ENCODE data around the gene TPRN. TPM values are rescaled to one million over a fixed set of nuclear protein-coding genes. Genes with fewer than 3 reads are reported as not detected.

Gene TPRN
- total and polyA plus RNA-seq, 2 experiments from 2014 or later = 6.4 to 29.2 TPM

GRCh38 chr9:137245450-137246421, 45.2 kb upstream of the TPRN start:
- Mint-ChIP-seq H3K4me1 (peaks cover 29% of the 10 kb centered on the region), H3K9me3 (no peaks in the 10 kb centered on the region), H3K27me3 (ENCODE audit: insufficient read depth, low read depth, poor library complexity) (peaks cover 28% of the 10 kb centered on the region), H3K36me3 (ENCODE audit: low read depth) (peaks cover 28% of the 10 kb centered on the region), H3K27ac (no peak overlapping the region; the same call in 1 of the 2 replicates), H3K4me3 (no peak overlapping the region; the same call in 2 of the 3 replicates)
- H3K4me2 ChIP-seq = no peak overlapping the region
- H3K27me3 ChIP-seq (ENCODE audit: insufficient read depth) = no peaks in the 10 kb centered on the region
- ATAC-seq = no peak
- peaks cover 14% of the 10 kb centered on the region for H3K79me2 ChIP-seq (replicated peaks; ENCODE audit: insufficient read depth)
- no peak overlapping the region for H3K4me3 ChIP-seq
- H3K4me1 ChIP-seq (ENCODE audit: insufficient read depth) = peaks cover 15% of the 10 kb centered on the region; the same call in 1 of the 2 replicates
- H3K36me3 ChIP-seq (ENCODE audit: insufficient read depth) = no peaks in the 10 kb centered on the region
- 0 out of 2 replicates have a peak, but pooled peaks cover 26% of the 10 kb centered on the region for H3F3A ChIP-seq (replicated peaks; ENCODE audit: low read depth)
- no peak overlapping the region for H3K27ac ChIP-seq (ENCODE audit: low read depth)
- H2AFZ ChIP-seq = no peak overlapping the region
- H4K20me1 ChIP-seq (replicated peaks; ENCODE audit: insufficient read depth) = peaks cover 16% of the 10 kb centered on the region
- TF ChIP-seq JUNB (IDR thresholded peaks at IDR 0.05; ENCODE audit: unreplicated experiment) = no peak
- no peak for TF ChIP-seq NANOG (IDR thresholded peaks at IDR 0.05; ENCODE audit: borderline replicate concordance)
- no peak for TF ChIP-seq EZH2 (IDR thresholded peaks at IDR 0.05; ENCODE audit: low read depth, unreplicated experiment)
- no peak for TF ChIP-seq EZH2phosphoT487 (IDR thresholded peaks at IDR 0.05; ENCODE audit: unreplicated experiment)
- no peaks in the 10 kb centered on the region for H3K9me2 ChIP-seq (ENCODE audit: insufficient read depth)
- DNase-seq (ENCODE audit: low spot score) = no peak

- Histone ChIP-seq H4K20me1 (replicated peaks; ENCODE audit: insufficient read depth) (peaks cover 16% of the 10 kb centered on the region), H3K4me2 (peak overlapping the region; percentile 32; the same call in 1 of the 2 replicates), H3K79me2 (replicated peaks; ENCODE audit: insufficient read depth) (peaks cover 18% of the 10 kb centered on the region), H3K4me1 (ENCODE audit: insufficient read depth) (peaks cover 16% of the 10 kb centered on the region; the same call in 1 of the 2 replicates), H3F3A (replicated peaks; ENCODE audit: low read depth) (0 out of 2 replicates have a peak, but pooled peaks cover 29% of the 10 kb centered on the region), H2AFZ (no peak overlapping the region), H3K27me3 (ENCODE audit: insufficient read depth) (no peaks in the 10 kb centered on the region), H3K4me3 (no peak overlapping the region; the same call in 1 of the 2 replicates), H3K27ac (ENCODE audit: low read depth) (0 out of 2 replicates have a peak overlapping the region, but pooled peaks have one; percentile 26), H3K36me3 (ENCODE audit: insufficient read depth) (no peaks in the 10 kb centered on the region), H3K9me2 (ENCODE audit: insufficient read depth) (no peaks in the 10 kb centered on the region)
- Mint-ChIP-seq H3K27me3 (ENCODE audit: insufficient read depth, low read depth, poor library complexity) (peaks cover 24% of the 10 kb centered on the region), H3K4me1 (peaks cover 26% of the 10 kb centered on the region), H3K27ac (peak overlapping the region; percentile 59), H3K4me3 (peak overlapping the region; percentile 86; the same call in 1 of the 3 replicates), H3K36me3 (ENCODE audit: low read depth) (peaks cover 28% of the 10 kb centered on the region), H3K9me3 (no peaks in the 10 kb centered on the region)
- peak; percentile 6 for ATAC-seq
- DNase-seq (ENCODE audit: low spot score) = no peak
- TF ChIP-seq NANOG (IDR thresholded peaks at IDR 0.05; ENCODE audit: borderline replicate concordance) (no peak), CTCF (conservative IDR thresholded peaks at IDR 0.05; ENCODE audit: low read depth in 2 of 2) (peak in 1 of 2 experiments; percentile 18; a peak in 2 of 4 replicates)
These were observed 44.2 kb upstream of the TPRN start for GRCh38 chr9:137244486-137245449.

Measured in GM23338 (cell line).